Thymus (tissue), 11 donors: ENCODE results near the gene HLCS. TPM values are rescaled to one million over a fixed set of nuclear protein-coding genes. Genes with fewer than 3 reads are reported as not detected.

ENCODE experiments used
- DNase-seq, 9 donors: peaks; one replicate each; pipeline ENCODE4 v3.0.0-alpha.2; 2013; ENCODE audit warnings: low spot score in 9 of 9, low read depth in 6 of 9, missing footprints in 1 of 9
- H3K27ac ChIP-seq, 2 donors: one replicate each; pipeline ENCODE4 v1.5.1; 2013; ENCODE audit warnings: control low read depth in 1 of 2, low read depth in 1 of 2, low read length in 1 of 2, mild to moderate bottlenecking in 1 of 2, moderate library complexity in 1 of 2
- H3K27me3 ChIP-seq, 2 donors: one replicate each; pipeline ENCODE4 v1.5.1; 2013; ENCODE audit warnings: low read length in 1 of 2; ENCODE audit not compliant: control insufficient read depth in 2 of 2, insufficient read depth in 1 of 2
- H3K36me3 ChIP-seq, 2 donors: one replicate each; pipeline ENCODE4 v1.5.1; 2013; ENCODE audit warnings: low read length in 1 of 2, mild to moderate bottlenecking in 1 of 2, moderate library complexity in 1 of 2; ENCODE audit not compliant: control insufficient read depth in 2 of 2, insufficient read depth in 2 of 2
- H3K4me1 ChIP-seq, 2 donors: one replicate each; pipeline ENCODE4 v1.5.1; 2013; ENCODE audit warnings: low read length in 2 of 2; ENCODE audit not compliant: control insufficient read depth in 2 of 2, insufficient read depth in 2 of 2
- H3K4me3 ChIP-seq, 2 donors: one replicate each; pipeline ENCODE4 v1.5.1; 2013; ENCODE audit warnings: low read length in 2 of 2, control low read depth in 1 of 2, mild to moderate bottlenecking in 1 of 2
- H3K9me3 ChIP-seq, 2 donors: one replicate each; pipeline ENCODE4 v1.5.1; 2013; ENCODE audit warnings: low read length in 1 of 2, mild to moderate bottlenecking in 1 of 2; ENCODE audit not compliant: control insufficient read depth in 2 of 2, insufficient read depth in 1 of 2
- WGBS: extraction: QIAGEN DNeasy Blood & Tissue Kit; methylation state at CpG from one replicate; pipeline ENCODE4 v1.1.7; 2013; 5-methylcytosine and 5-hydroxymethylcytosine counted together
- polyA plus RNA-seq: library from polyadenylated mRNA; stranded (reverse); fragments of 200-250 nt; gene quantifications from one replicate; pipeline ENCODE4 v1.2.3, GENCODE V29; 2013
- total RNA-seq: library from RNA; stranded (reverse); fragments of 120-200 nt; gene quantifications from one replicate; pipeline ENCODE4 v1.2.4, GENCODE V29; 2013
- donor health status: healthy.

Gene HLCS
- total and polyA plus RNA-seq, 2 donors, result 4.6 to 5.4 TPM

- peaks cover 42 to 50% of the 10 kb centered on the region in 2 donors for H3K27me3 ChIP-seq
- H3K4me1 ChIP-seq, result peaks cover 3 to 4% of the 10 kb centered on the region in 2 donors
- H3K27ac ChIP-seq, result no peak overlapping the region
- H3K9me3 ChIP-seq, result no peaks in the 10 kb centered on the region
- no peaks in the 10 kb centered on the region for H3K36me3 ChIP-seq
- H3K4me3 ChIP-seq, result no peak overlapping the region
- no peak for DNase-seq
- WGBS, result 98% methylated on average over 2 of the region's 2 CpGs
Measured at GRCh38 chr21:36750576-36750959, 215.9 kb downstream of the HLCS start.

GRCh38 chr21:36749935-36750575 lies 216.4 kb downstream of the HLCS start:
- no peak for DNase-seq
- Histone ChIP-seq H3K27me3 (peaks cover 47 to 55% of the 10 kb centered on the region in 2 donors), H3K9me3 (no peaks in the 10 kb centered on the region), H3K36me3 (no peaks in the 10 kb centered on the region), H3K4me3 (no peak overlapping the region), H3K27ac (no peak overlapping the region), H3K4me1 (peaks cover 3 to 4% of the 10 kb centered on the region in 2 donors)
- WGBS, result 91% methylated on average over 14 of the region's 14 CpGs

- WGBS, result 3% methylated on average over 80 of the region's 80 CpGs
- H3K27ac ChIP-seq, result no peak overlapping the region
- H3K9me3 ChIP-seq, result no peaks in the 10 kb centered on the region
- peak in 1 of 9 donors; percentile 20 for DNase-seq
- H3K27me3 ChIP-seq, result peaks cover 49 to 75% of the 10 kb centered on the region in 2 donors
- H3K4me1 ChIP-seq, result peaks cover 3 to 4% of the 10 kb centered on the region in 2 donors
- peak overlapping the region in 1 of 2 donors; percentile 32 for H3K4me3 ChIP-seq
- no peaks in the 10 kb centered on the region for H3K36me3 ChIP-seq
Measured at GRCh38 chr21:36747815-36748383, 218.6 kb downstream of the HLCS start.

GRCh38 chr21:36747041-36747814 lies 219.2 kb downstream of the HLCS start:
- DNase-seq, result no peak
- peaks cover 3 to 4% of the 10 kb centered on the region in 2 donors for H3K4me1 ChIP-seq
- peaks cover 49 to 81% of the 10 kb centered on the region in 2 donors for H3K27me3 ChIP-seq
- H3K36me3 ChIP-seq, result no peaks in the 10 kb centered on the region
- H3K27ac ChIP-seq, result no peak overlapping the region
- H3K9me3 ChIP-seq, result no peaks in the 10 kb centered on the region
- 5% methylated on average over 62 of the region's 62 CpGs for WGBS
- H3K4me3 ChIP-seq, result peak overlapping the region in 1 of 2 donors; percentile 32

- no peak for DNase-seq
- H3K9me3 ChIP-seq, result no peaks in the 10 kb centered on the region
- H3K27ac ChIP-seq, result no peak overlapping the region
- H3K27me3 ChIP-seq, result peaks cover 51 to 86% of the 10 kb centered on the region in 2 donors
- WGBS, result 97% methylated on average over 5 of the region's 5 CpGs
- no peak overlapping the region for H3K4me3 ChIP-seq
- H3K36me3 ChIP-seq, result no peaks in the 10 kb centered on the region
- peaks cover 3 to 4% of the 10 kb centered on the region in 2 donors for H3K4me1 ChIP-seq
Measured at GRCh38 chr21:36745459-36745858, 221.0 kb downstream of the HLCS start.

GRCh38 chr21:36744560-36745231 lies 221.8 kb downstream of the HLCS start:
- DNase-seq, result no peak

GRCh38 chr21:36744190-36744559 lies 222.3 kb downstream of the HLCS start:
- H3K27ac ChIP-seq, result no peak overlapping the region
- peaks cover 44 to 77% of the 10 kb centered on the region in 2 donors for H3K27me3 ChIP-seq
- no peak for DNase-seq
- H3K4me1 ChIP-seq, result peaks cover 3 to 4% of the 10 kb centered on the region in 2 donors
- 88% methylated on average over 3 of the region's 3 CpGs for WGBS
- no peaks in the 10 kb centered on the region for H3K36me3 ChIP-seq
- H3K4me3 ChIP-seq, result no peak overlapping the region
- no peaks in the 10 kb centered on the region for H3K9me3 ChIP-seq

More at GRCh38 chr21:36744560-36745231, 221.8 kb downstream of the HLCS start:
- H3K9me3 ChIP-seq, result no peaks in the 10 kb centered on the region
- WGBS, result 58% methylated on average over 30 of the region's 30 CpGs
- peaks cover 3 to 4% of the 10 kb centered on the region in 2 donors for H3K4me1 ChIP-seq
- H3K4me3 ChIP-seq, result no peak overlapping the region
- H3K36me3 ChIP-seq, result no peaks in the 10 kb centered on the region
- H3K27me3 ChIP-seq, result peaks cover 49 to 79% of the 10 kb centered on the region in 2 donors
- H3K27ac ChIP-seq, result no peak overlapping the region

GRCh38 chr21:36743446-36743845 lies 223.0 kb downstream of the HLCS start:
- H3K36me3 ChIP-seq, result no peaks in the 10 kb centered on the region
- H3K9me3 ChIP-seq, result no peaks in the 10 kb centered on the region
- H3K4me1 ChIP-seq, result peaks cover 3 to 4% of the 10 kb centered on the region in 2 donors
- WGBS, result 97% methylated on average over 9 of the region's 9 CpGs
- H3K4me3 ChIP-seq, result no peak overlapping the region
- H3K27ac ChIP-seq, result no peak overlapping the region
- H3K27me3 ChIP-seq, result peaks cover 36 to 74% of the 10 kb centered on the region in 2 donors
- no peak for DNase-seq
